Left ventricle myocardium inferior (tissue), 1 donor: Measurements from ENCODE around the gene TTC31. TPM values are rescaled to one million over a fixed set of nuclear protein-coding genes. Genes with fewer than 3 reads are reported as not detected.
"Not testable (repeated sequence)": the region's sequence is repeated elsewhere in the genome, so short reads cannot be mapped to it uniquely, and the experiment has no call there.

Source experiments
- DNase-seq: peaks from one replicate; pipeline ENCODE4 v3.0.0-alpha.2; 2020
- H3K27ac ChIP-seq: fragments of 200-600 bp; replicated peaks from 2 replicates; pipeline ENCODE4 v1.8.0; 2021
- H3K27me3 ChIP-seq: fragments of 200-600 bp; 2 replicates; pipeline ENCODE4 v1.8.0; 2021; ENCODE audit warnings: low read depth
- H3K36me3 ChIP-seq: fragments of 200-600 bp; 2 replicates; pipeline ENCODE4 v1.8.0; 2021
- H3K4me1 ChIP-seq: fragments of 200-600 bp; 2 replicates; pipeline ENCODE4 v1.8.0; 2021
- H3K4me3 ChIP-seq: fragments of 200-600 bp; 2 replicates; pipeline ENCODE4 v1.8.0; 2021; ENCODE audit warnings: mild to moderate bottlenecking, moderate library complexity
- H3K9me3 ChIP-seq: fragments of 200-600 bp; replicated peaks from 2 replicates; pipeline ENCODE4 v1.8.0; 2021
- intact Hi-C: fragments of 100-400 bp; cut with micrococcal nuclease; formaldehyde crosslinking; loops from one replicate; pipeline ENCODE4 v1.11.0; 2022
- total RNA-seq: library from RNA; stranded (reverse); fragmentation: NEBNext Ultra II Directional; extraction: Animal tissue kit (Norgen Biotek cat#: 25700); gene quantifications from one replicate; pipeline ENCODE4 v1.2.1, GENCODE V29; 2021
- TF ChIP-seq, protein P1 (sequence below): fragments of 200-600 bp; IDR thresholded peaks from 2 replicates; pipeline ENCODE4 v1.8.0; 2021; ENCODE audit warnings: antibody characterized with exemption, mild to moderate bottlenecking, borderline replicate concordance
- donor health status: DM: no; HTN: yes; CAD: no; lungs with severe emphysema.

The TTC31 gene
- total RNA-seq, 1 donor from 2014 or later: 9.5 TPM

DNA sequence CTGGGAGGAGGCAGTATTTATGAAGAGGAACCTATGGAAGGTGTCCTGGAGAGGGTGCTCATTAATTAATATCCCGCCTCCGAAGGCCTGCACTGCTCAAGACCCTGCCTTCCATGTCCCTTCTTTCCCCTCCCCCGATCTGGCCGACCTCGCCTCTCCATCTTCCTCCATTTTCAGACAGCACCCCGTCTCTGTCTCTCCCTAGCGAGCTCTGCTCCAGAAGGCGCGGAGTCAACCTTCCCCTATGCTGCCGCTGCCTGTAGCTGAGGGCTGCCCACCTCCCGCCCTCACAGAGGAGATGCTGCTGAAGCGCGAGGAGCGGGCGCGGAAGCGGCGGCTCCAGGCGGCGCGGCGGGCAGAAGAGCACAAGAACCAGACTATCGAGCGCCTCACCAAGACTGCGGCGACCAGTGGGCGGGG, 25.7 kb upstream of the TTC31 start:
- H3K4me3 ChIP-seq: peak overlapping the region; percentile 87
- H3K9me3 ChIP-seq: no peaks in the 10 kb centered on the region
- peaks cover 45% of the 10 kb centered on the region for H3K4me1 ChIP-seq
- no peaks in the 10 kb centered on the region for H3K27me3 ChIP-seq
- intact Hi-C loops: no loop called here
- DNase-seq: no peak
- TF ChIP-seq, protein P1, sequence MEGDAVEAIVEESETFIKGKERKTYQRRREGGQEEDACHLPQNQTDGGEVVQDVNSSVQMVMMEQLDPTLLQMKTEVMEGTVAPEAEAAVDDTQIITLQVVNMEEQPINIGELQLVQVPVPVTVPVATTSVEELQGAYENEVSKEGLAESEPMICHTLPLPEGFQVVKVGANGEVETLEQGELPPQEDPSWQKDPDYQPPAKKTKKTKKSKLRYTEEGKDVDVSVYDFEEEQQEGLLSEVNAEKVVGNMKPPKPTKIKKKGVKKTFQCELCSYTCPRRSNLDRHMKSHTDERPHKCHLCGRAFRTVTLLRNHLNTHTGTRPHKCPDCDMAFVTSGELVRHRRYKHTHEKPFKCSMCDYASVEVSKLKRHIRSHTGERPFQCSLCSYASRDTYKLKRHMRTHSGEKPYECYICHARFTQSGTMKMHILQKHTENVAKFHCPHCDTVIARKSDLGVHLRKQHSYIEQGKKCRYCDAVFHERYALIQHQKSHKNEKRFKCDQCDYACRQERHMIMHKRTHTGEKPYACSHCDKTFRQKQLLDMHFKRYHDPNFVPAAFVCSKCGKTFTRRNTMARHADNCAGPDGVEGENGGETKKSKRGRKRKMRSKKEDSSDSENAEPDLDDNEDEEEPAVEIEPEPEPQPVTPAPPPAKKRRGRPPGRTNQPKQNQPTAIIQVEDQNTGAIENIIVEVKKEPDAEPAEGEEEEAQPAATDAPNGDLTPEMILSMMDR: no peak
- peak overlapping the region; percentile 98 for H3K27ac ChIP-seq
- peaks cover 11% of the 10 kb centered on the region for H3K36me3 ChIP-seq

DNA sequence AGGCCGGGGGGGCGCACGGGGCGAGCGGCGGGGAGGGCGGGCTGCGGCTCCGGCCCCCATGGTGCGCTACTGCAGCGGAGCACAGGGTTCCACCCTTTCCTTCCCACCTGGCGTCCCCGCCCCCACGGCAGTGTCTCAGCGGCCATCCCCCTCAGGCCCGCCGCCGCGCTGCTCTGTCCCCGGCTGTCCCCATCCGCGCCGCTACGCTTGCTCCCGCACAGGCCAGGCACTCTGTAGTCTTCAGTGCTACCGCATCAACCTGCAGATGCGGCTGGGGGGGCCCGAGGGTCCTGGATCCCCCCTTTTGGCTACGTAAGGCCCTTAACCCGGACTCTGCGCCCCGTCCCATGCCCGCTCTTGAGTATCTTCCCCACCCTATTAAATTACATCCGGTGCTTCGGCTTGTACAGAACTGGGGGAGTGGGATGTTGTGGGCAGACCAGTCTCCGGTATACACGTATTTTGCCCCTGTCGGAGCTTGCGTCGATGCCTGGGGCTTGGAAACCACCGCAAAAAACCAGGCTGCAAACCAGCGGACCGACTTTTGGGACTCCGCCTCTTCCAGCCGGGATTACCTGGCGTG, 25.2 kb upstream of the TTC31 start:
- intact Hi-C loops: no loop called here
- peak overlapping the region; percentile 87 for H3K4me3 ChIP-seq
- H3K9me3 ChIP-seq: no peaks in the 10 kb centered on the region
- H3K27me3 ChIP-seq: no peaks in the 10 kb centered on the region
- H3K27ac ChIP-seq: peak overlapping the region; percentile 98
- H3K36me3 ChIP-seq: peaks cover 16% of the 10 kb centered on the region
- peak; percentile 67 for DNase-seq
- TF ChIP-seq, protein P1: no peak
- H3K4me1 ChIP-seq: peaks cover 45% of the 10 kb centered on the region

DNA sequence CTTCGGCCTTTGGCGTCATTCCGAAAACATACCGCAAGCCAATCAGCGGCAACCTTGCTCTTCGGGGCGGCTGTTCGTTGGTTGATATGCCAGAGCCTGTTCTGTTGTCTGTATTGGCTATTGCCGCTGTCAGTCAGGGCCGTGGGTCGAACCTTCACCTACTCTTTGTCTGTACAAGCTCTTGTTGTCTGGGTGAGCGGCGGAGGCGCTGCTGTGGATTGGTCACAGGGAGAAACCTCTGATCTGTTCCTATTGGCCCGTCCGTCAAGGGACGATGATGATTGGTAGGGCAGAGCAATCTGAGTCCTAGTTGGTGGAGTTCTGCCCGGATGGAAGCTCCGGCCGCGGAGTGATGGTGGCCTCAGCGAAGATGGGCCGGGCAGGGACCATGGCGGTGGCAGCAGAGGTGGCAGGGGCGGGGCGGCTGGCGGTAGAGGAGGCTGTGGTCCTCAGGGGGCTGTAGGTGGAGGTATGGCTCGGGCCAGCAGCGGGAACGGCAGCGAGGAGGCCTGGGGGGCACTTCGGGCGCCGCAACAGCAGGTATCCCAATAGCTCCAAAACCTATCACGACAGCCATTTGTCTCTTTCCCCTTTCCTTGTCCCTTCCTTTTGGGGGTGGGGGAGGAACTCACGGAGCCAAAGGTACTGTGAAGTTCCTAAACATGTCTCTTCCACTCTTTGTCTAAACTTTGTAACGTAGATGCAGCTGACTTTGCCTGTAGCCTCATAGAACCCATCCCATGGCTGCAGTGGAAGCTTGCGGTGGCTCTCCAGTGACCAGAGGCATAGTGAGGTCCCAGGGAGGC, 24.5 kb upstream of the TTC31 start, which contains the start of gene WBP1:
Gene WBP1, plus strand, starts transcription at position 307 of the 806 bp plus-strand sequence. Its CDS starts 165 bp downstream, at position 472.
- Histone ChIP-seq H3K9me3 (no peaks in the 10 kb centered on the region), H3K36me3 (peaks cover 21% of the 10 kb centered on the region), H3K27me3 (no peaks in the 10 kb centered on the region), H3K4me3 (peak within 1 kb of the TSS; percentile 87), H3K4me1 (peaks cover 45% of the 10 kb centered on the region), H3K27ac (peak within 1 kb of the TSS; percentile 98)
- TF ChIP-seq, protein P1: no peak
- intact Hi-C loops: no loop called here
- DNase-seq: peak; percentile 100

DNA sequence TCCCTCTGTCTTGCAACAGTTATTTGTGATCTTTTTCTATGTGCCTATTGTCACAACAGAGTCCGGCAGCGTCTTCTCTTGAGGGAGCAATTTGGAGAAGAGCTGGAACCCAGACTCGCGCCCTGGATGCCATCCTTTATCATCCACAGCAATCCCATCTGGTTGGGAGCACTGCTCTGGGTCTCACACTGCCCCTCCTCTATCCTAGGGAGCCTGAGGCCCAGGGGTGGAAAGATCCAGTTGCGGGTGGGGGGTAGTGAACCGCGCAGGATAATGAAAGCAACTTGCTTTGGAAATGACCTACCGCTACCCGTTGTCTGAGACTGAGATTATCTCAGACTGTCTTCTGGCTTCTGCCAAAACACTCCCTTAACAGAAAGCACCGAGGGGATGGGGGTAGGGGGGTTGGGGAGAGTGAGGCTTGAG, 23.9 kb upstream of the TTC31 start:
- DNase-seq: no peak
- intact Hi-C loops: no loop called here
- TF ChIP-seq, protein P1: no peak

DNA sequence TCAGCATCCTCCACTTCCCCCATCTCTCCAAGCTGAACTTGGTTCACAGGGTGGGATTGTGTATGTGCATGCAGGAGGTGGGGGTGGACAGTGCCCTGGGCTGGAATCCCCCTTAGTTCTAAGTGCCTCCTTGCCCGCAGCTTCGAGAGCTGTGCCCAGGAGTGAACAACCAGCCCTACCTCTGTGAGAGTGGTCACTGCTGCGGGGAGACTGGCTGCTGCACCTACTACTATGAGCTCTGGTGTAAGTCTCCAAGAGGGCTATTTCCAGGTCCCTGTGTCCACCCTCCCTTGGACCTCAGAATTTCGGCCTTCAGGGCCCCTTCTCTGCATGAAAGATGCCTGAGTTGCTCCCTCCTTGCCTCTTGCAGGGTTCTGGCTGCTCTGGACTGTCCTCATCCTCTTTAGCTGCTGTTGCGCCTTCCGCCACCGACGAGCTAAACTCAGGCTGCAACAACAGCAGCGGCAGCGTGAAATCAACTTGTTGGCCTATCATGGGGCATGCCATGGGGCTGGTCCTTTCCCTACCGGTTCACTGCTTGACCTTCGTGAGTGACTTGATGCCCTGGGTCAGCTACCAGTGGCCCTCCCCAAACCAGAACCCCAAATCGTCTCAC, 23.3 kb upstream of the TTC31 start:
- H3K27me3 ChIP-seq, H3K4me3 ChIP-seq, intact Hi-C loops, H3K9me3 ChIP-seq, DNase-seq, H3K27ac ChIP-seq: not testable (repeated sequence)
- Histone ChIP-seq H3K4me1 (peaks cover 54% of the 10 kb centered on the region), H3K36me3 (peaks cover 21% of the 10 kb centered on the region)

More for the DNA sequence above, 23.9 kb upstream of the TTC31 start:
- Histone ChIP-seq H3K27me3 (no peaks in the 10 kb centered on the region), H3K36me3 (peaks cover 21% of the 10 kb centered on the region), H3K27ac (peak overlapping the region; percentile 98), H3K4me1 (peaks cover 51% of the 10 kb centered on the region), H3K9me3 (no peaks in the 10 kb centered on the region), H3K4me3 (peak overlapping the region; percentile 87)

DNA sequence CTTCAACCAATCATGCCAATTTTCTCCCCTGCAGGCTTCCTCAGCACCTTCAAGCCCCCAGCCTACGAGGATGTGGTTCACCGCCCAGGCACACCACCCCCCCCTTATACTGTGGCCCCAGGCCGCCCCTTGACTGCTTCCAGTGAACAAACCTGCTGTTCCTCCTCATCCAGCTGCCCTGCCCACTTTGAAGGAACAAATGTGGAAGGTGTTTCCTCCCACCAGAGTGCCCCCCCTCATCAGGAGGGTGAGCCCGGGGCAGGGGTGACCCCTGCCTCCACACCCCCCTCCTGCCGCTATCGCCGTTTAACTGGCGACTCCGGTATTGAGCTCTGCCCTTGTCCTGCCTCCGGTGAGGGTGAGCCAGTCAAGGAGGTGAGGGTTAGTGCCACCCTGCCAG, 22.7 kb upstream of the TTC31 start:
- H3K27ac ChIP-seq, H3K27me3 ChIP-seq, H3K4me3 ChIP-seq, DNase-seq, intact Hi-C loops, H3K9me3 ChIP-seq: not testable (repeated sequence)
- peaks cover 56% of the 10 kb centered on the region for H3K4me1 ChIP-seq
- peaks cover 21% of the 10 kb centered on the region for H3K36me3 ChIP-seq
